Activated CD4-positive, alpha-beta T cell treated with anti-CD3 and anti-CD28 coated beads for 36 hours (primary cell): ENCODE data around the gene RXRA. TPM values are rescaled to one million over a fixed set of nuclear protein-coding genes. Genes with fewer than 3 reads are reported as not detected.
A peak's percentile ranks its signal among the peaks of the same experiment; 100 is the strongest.

Source experiments
- ATAC-seq: fragments of 200-7000 bp; cut with Tn5 transposase; one replicate; pipeline ENCODE4 v1.10.0; 2021; ENCODE audit warnings: mild to moderate bottlenecking, moderate library complexity
- CTCF ChIA-PET: fragments of 350-600 bp; sonication (Branson Sonifier 250); formaldehyde crosslinking; loops from one replicate; lab custom pipeline; 2021; ENCODE audit warnings: antibody characterized with exemption; lab: Charles Lee
- POLR2A ChIA-PET: fragments of 350-600 bp; sonication (Branson Sonifier 250); formaldehyde crosslinking; loops from one replicate; lab custom pipeline; 2021; ENCODE audit warnings: antibody characterized with exemption, inconsistent platforms; lab: Charles Lee
- DNase-seq: peaks from one replicate; pipeline ENCODE4 v3.0.0-alpha.2; 2020
- H3K27ac Mint-ChIP-seq: one replicate; pipeline ENCODE4 v1.8.0; 2021; ENCODE audit warnings: mixed read lengths
- H3K27me3 Mint-ChIP-seq: one replicate; pipeline ENCODE4 v1.8.0; 2021; ENCODE audit warnings: mixed read lengths
- H3K36me3 Mint-ChIP-seq: one replicate; pipeline ENCODE4 v1.8.0; 2021; ENCODE audit warnings: low read depth, mixed read lengths
- H3K4me1 Mint-ChIP-seq: one replicate; pipeline ENCODE4 v1.8.0; 2021; ENCODE audit warnings: mixed read lengths
- H3K4me3 Mint-ChIP-seq: one replicate; pipeline ENCODE4 v1.8.0; 2021; ENCODE audit warnings: mild to moderate bottlenecking, moderate library complexity, mixed read lengths
- H3K9me3 Mint-ChIP-seq: one replicate; pipeline ENCODE4 v1.8.0; 2021; ENCODE audit warnings: low read depth, mixed read lengths
- intact Hi-C, 2 experiments: fragments of 100-400 bp; cut with DNase I in 1 of 2; cut with micrococcal nuclease in 1 of 2; formaldehyde crosslinking; loops; one replicate each; pipeline versions ENCODE4 v1.14.2 to v1.15.1; 2022 to 2024; cut with DNase I, micrococcal nuclease
- total RNA-seq, 2 experiments: library from RNA; stranded (reverse); gene quantifications; one replicate each; pipeline ENCODE4 v1.2.3, GENCODE V29; 2021

RXRA gene
- total RNA-seq, 2 experiments from 2014 or later: 17.6 to 20.9 TPM

- H3K36me3 Mint-ChIP-seq: no peaks in the 10 kb centered on the region
- H3K4me1 Mint-ChIP-seq: no peaks in the 10 kb centered on the region
- H3K27me3 Mint-ChIP-seq: no peaks in the 10 kb centered on the region
- no peak for ATAC-seq
- intact Hi-C loops: no loop called here
- H3K27ac Mint-ChIP-seq: no peak overlapping the region
- no peak overlapping the region for H3K4me3 Mint-ChIP-seq
- CTCF ChIA-PET: no interaction called here
- POLR2A ChIA-PET: no interaction called here
- DNase-seq: no peak
- H3K9me3 Mint-ChIP-seq: no peaks in the 10 kb centered on the region
Observed at GRCh38 chr9:134360897-134361296, 34.6 kb downstream of the RXRA start.

- no peak for ATAC-seq
- Mint-ChIP-seq H3K27me3 (no peaks in the 10 kb centered on the region), H3K36me3 (no peaks in the 10 kb centered on the region), H3K4me1 (no peaks in the 10 kb centered on the region), H3K4me3 (no peak overlapping the region), H3K9me3 (no peaks in the 10 kb centered on the region), H3K27ac (no peak overlapping the region)
- ChIA-PET CTCF (no interaction called here), POLR2A (no interaction called here)
- intact Hi-C loops: no loop called here
- DNase-seq: no peak
Observed at GRCh38 chr9:134361426-134361825, 35.2 kb downstream of the RXRA start.

DNA sequence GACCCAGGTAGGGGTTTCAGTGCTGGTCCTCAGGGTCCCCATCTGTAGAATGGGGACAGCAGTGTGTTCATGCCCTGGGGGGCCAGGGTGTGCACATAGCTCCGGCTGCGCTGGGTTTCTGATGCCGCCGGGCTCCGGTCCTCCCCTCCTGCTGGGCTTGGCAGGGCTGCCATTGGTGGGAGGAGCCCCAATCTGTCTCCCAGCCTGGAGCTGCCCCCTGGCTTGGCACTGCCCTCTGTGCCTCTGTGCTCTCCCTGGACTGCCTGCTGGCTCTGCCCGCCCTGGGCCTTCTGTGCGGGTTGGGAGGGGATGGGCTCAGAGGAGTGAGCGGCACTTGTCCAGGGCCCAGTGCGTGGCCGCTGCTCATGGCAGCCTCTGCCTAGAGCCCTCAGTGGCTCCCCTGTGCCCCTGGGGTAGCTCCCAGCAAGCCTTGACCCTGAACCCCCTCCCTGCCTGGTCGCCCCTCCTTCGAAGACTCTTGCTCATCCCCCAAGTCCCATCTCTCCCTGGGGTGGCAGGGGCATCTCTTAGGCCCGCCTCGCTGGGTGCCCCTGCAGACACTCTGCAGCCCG is 35.7 kb downstream of the RXRA start:
- ATAC-seq (no peak), DNase-seq (no peak)
- ChIA-PET POLR2A (no interaction called here), CTCF (no interaction called here)
- H3K4me3 Mint-ChIP-seq: no peak overlapping the region
- H3K36me3 Mint-ChIP-seq: no peaks in the 10 kb centered on the region
- intact Hi-C loops: no loop called here
- no peaks in the 10 kb centered on the region for H3K9me3 Mint-ChIP-seq
- H3K27me3 Mint-ChIP-seq: no peaks in the 10 kb centered on the region
- H3K27ac Mint-ChIP-seq: no peak overlapping the region
- H3K4me1 Mint-ChIP-seq: no peaks in the 10 kb centered on the region

- no peak for DNase-seq
- Mint-ChIP-seq H3K9me3 (no peaks in the 10 kb centered on the region), H3K36me3 (no peaks in the 10 kb centered on the region), H3K27ac (no peak overlapping the region), H3K4me3 (no peak overlapping the region), H3K27me3 (no peaks in the 10 kb centered on the region), H3K4me1 (no peaks in the 10 kb centered on the region)
- ATAC-seq: no peak
- intact Hi-C loops: no loop called here
- CTCF ChIA-PET: no interaction called here
- POLR2A ChIA-PET: no interaction called here
Observed at GRCh38 chr9:134363450-134363849, 37.2 kb downstream of the RXRA start.

- peak; percentile 42 for DNase-seq
- H3K9me3 Mint-ChIP-seq: no peaks in the 10 kb centered on the region
- H3K27ac Mint-ChIP-seq: no peak overlapping the region
- H3K4me1 Mint-ChIP-seq: no peaks in the 10 kb centered on the region
- H3K36me3 Mint-ChIP-seq: no peaks in the 10 kb centered on the region
- POLR2A ChIA-PET: no interaction called here
- CTCF ChIA-PET: interaction anchor here (0.6 to 1.1 kb wide), 3 partner anchors 19 to 88 kb away, joined by 3 to 4 read pairs (median 4); no protein-coding TSS in a partner anchor
- no peak overlapping the region for H3K4me3 Mint-ChIP-seq
- peak; percentile 45 for ATAC-seq
- no peaks in the 10 kb centered on the region for H3K27me3 Mint-ChIP-seq
- intact Hi-C loops: loop anchor here (1.0 kb wide), 1 partner anchor 79 kb away; no protein-coding TSS in a partner anchor
Observed at GRCh38 chr9:134364391-134365114, 38.3 kb downstream of the RXRA start.

DNA sequence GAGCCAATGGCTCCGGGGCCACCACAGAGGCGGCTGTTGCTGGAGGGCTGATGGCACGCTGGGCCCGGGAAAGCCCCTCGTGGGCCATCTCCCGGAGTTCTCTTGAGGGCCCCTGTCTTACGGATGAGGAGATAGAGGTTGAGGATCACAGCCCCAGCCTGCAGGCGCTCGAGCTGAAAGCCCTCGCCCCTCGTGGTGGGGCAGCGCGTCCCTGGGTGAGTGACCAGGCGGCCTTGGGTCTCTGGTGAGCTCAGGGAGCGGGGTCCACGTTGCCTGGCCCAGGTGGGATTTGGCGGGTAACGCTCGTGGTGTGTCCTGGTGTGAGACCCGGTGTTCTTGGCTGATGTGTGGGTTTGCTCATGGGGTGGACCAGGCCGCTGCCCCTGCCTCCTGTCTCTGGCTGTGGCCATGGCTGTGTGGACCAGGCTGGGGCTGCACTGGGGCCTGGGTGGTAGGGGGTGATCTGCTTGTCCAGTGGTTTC is 38.9 kb downstream of the RXRA start:
- Mint-ChIP-seq H3K4me3 (no peak overlapping the region), H3K4me1 (no peaks in the 10 kb centered on the region), H3K9me3 (no peaks in the 10 kb centered on the region), H3K27ac (no peak overlapping the region), H3K36me3 (no peaks in the 10 kb centered on the region), H3K27me3 (no peaks in the 10 kb centered on the region)
- DNase-seq (no peak), ATAC-seq (no peak)
- ChIA-PET CTCF (interaction anchor here (0.6 to 1.1 kb wide), 2 partner anchors 78 to 88 kb away, joined by 3 to 4 read pairs; no protein-coding TSS in a partner anchor), POLR2A (no interaction called here)
- intact Hi-C loops: no loop called here

- Mint-ChIP-seq H3K27ac (no peak overlapping the region), H3K9me3 (no peaks in the 10 kb centered on the region), H3K36me3 (no peaks in the 10 kb centered on the region), H3K4me1 (no peaks in the 10 kb centered on the region), H3K27me3 (no peaks in the 10 kb centered on the region), H3K4me3 (no peak overlapping the region)
- peak; percentile 54 for DNase-seq
- ChIA-PET CTCF (interaction anchor here (0.8 to 1.1 kb wide), 2 partner anchors 40 to 77 kb away, joined by 3 to 4 read pairs; no protein-coding TSS in a partner anchor), POLR2A (no interaction called here)
- ATAC-seq: peak; percentile 59
- intact Hi-C loops: no loop called here
Observed at GRCh38 chr9:134365791-134366222, 39.6 kb downstream of the RXRA start.

DNA sequence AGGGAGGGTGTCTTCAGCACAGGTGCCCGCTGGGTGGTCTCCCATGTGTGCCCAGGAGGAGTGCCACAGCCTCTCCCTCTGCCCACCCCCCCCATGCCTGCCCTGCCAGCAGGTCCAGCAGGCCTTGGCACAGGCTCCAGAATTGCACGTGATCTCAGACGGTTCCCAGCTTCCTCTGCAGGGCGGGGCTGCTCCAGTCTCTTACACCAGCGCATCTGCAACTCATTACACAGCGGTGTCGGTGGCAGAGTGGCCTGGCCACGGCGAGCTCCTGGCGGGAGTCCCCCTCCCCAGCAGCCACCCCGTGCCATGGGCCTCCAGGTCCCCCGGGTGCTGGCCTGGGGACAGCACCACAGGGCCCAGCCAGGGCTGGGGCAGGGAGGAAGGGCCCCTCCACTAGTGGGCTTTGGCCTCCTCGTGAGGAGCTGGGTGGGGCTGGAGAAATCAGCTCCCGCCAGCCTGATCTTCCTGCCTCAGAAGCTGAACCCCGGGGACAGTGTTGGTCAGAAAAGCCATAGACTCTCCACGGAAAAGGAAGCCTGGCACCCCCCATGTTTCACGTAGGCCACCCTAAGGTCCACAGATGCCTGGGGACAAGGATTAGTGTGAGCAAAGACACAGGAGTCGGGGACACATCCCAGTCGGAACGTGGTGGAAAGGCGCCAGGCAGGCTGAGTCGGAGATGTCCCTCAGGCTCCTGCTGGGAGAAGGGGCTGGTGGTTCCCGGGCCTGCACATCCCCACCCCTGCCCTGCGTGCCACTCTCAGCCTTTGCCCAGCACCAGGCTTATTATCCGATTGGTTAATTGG is 40.2 kb downstream of the RXRA start:
- Mint-ChIP-seq H3K27ac (no peak overlapping the region), H3K4me3 (no peak overlapping the region), H3K9me3 (no peaks in the 10 kb centered on the region), H3K36me3 (no peaks in the 10 kb centered on the region), H3K4me1 (no peaks in the 10 kb centered on the region), H3K27me3 (no peaks in the 10 kb centered on the region)
- CTCF ChIA-PET: interaction anchor here (0.6 to 0.8 kb wide), 2 partner anchors 40 to 582 kb away, joined by 3 read pairs; no protein-coding TSS in a partner anchor
- peak; percentile 63 for ATAC-seq
- intact Hi-C loops: no loop called here
- POLR2A ChIA-PET: no interaction called here
- DNase-seq: peak; percentile 42

DNA sequence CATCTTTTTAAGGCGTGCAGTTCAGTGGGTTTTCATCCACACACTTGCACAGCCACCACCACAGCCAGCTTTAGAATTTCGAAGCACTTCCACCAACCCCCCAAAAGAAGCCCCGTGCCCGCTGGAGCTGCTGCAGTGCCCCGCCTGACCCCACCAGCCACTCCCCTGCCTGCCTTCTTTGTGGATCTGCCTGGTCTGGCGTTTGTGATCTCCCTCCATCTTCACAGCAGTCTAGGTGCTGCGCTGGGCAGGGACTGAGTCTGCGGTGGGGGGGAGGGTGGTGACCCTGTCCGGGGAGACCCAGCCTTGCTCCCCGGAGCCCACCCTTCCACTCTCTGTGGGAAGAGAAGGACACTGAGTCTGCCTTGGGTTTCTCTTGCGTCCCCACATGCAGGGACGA is 40.8 kb downstream of the RXRA start:
- Mint-ChIP-seq H3K27me3 (no peaks in the 10 kb centered on the region), H3K9me3 (no peaks in the 10 kb centered on the region), H3K4me1 (no peaks in the 10 kb centered on the region), H3K4me3 (no peak overlapping the region), H3K36me3 (no peaks in the 10 kb centered on the region), H3K27ac (no peak overlapping the region)
- intact Hi-C loops: no loop called here
- CTCF ChIA-PET: interaction anchor here (0.6 kb wide), 1 partner anchor 582 kb away, joined by 3 read pairs; no protein-coding TSS in a partner anchor
- no peak for ATAC-seq
- POLR2A ChIA-PET: no interaction called here
- DNase-seq: no peak

- DNase-seq: no peak
- Mint-ChIP-seq H3K27ac (no peak overlapping the region), H3K27me3 (no peaks in the 10 kb centered on the region), H3K4me3 (no peak overlapping the region), H3K9me3 (no peaks in the 10 kb centered on the region), H3K4me1 (no peaks in the 10 kb centered on the region), H3K36me3 (no peaks in the 10 kb centered on the region)
- no peak for ATAC-seq
- intact Hi-C loops: no loop called here
- CTCF ChIA-PET: interaction anchor here (0.7 kb wide), 1 partner anchor 18 kb away, joined by 4 read pairs; no protein-coding TSS in a partner anchor
- POLR2A ChIA-PET: no interaction called here
Observed at GRCh38 chr9:134367791-134368490, 41.7 kb downstream of the RXRA start.

- Mint-ChIP-seq H3K36me3 (no peaks in the 10 kb centered on the region), H3K4me3 (no peak overlapping the region), H3K27me3 (no peaks in the 10 kb centered on the region), H3K9me3 (no peaks in the 10 kb centered on the region), H3K27ac (no peak overlapping the region), H3K4me1 (no peaks in the 10 kb centered on the region)
- ChIA-PET POLR2A (no interaction called here), CTCF (no interaction called here)
- intact Hi-C loops: no loop called here
- DNase-seq (no peak), ATAC-seq (no peak)
Observed at GRCh38 chr9:134368571-134368970, 42.3 kb downstream of the RXRA start.
